ENCODE results near the gene SHROOM3. TPM values are rescaled to one million over a fixed set of nuclear protein-coding genes. Genes with fewer than 3 reads are reported as not detected.

SHROOM3 gene
- total and polyA plus RNA-seq, 2 of the 13 experiments (the other 11 are each of a cell fraction or from before 2014, with no cell fraction given): 0.01 TPM; not detected in 1

DNA sequence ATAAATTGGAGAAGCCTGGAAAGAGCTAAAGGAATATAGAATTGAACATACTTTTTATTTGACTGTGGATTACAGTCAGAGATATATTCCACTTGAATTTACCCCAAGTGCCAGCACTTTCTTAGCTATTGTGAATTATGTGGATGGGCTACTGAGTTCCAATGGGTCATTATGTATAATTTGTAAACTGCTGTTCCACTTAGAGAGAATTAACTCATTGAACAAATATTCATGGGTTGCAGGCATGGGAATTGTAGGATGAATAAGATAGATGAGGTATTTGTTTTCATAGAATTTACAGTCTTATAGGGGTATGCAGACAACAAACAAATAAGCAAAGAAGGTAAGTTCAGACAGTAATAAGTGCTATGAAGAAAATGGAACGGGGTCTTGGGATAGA lies 195.7 kb downstream of the SHROOM3 start:
- H3K9ac ChIP-seq (ENCODE audit: insufficient read depth, low read depth, low read length): no peak overlapping the region
- no peaks in the 10 kb centered on the region for H4K20me1 ChIP-seq (ENCODE audit: insufficient read depth, low read length)
- intact Hi-C loops (cut with micrococcal nuclease; ENCODE audit: unreplicated experiment): no loop called here
- ChIA-PET CTCF (ENCODE audit: low intra/inter-chr PET ratio, low total read pairs) (no interaction called here), POLR2A (no interaction called here)
- no peaks in the 10 kb centered on the region for H3K4me1 ChIP-seq (ENCODE audit: insufficient read depth, low read length)
- no peaks in the 10 kb centered on the region for H3K27me3 ChIP-seq (ENCODE audit: control insufficient read depth in 1 of 2, insufficient read depth in 2 of 2, low read length in 2 of 2)
- H3K9me3 ChIP-seq (ENCODE audit: low read length): no peaks in the 10 kb centered on the region
- H3K4me2 ChIP-seq (ENCODE audit: low read depth, low read length): no peak overlapping the region
- 49% methylated on average over 1 of the region's 1 CpG for WGBS (ENCODE audit: low lambda C conversion rate)
- no peaks in the 10 kb centered on the region for H3K36me3 ChIP-seq (replicated peaks in 1 of 2; ENCODE audit: control insufficient read depth in 1 of 2, insufficient read depth in 2 of 2, low read length in 2 of 2)
- FAIRE-seq: no peak
- no TSS peak for BruUV-seq (replicated peaks)
- TF ChIP-seq KDM6A (CRISPR knock-in tag; IDR thresholded peaks at IDR 0.05; ENCODE audit: low read depth) (no peak), PTBP1 (IDR thresholded peaks at IDR 0.05; ENCODE audit: low read depth, low read length, poor library complexity, severe bottlenecking) (no peak), ARNT2 (CRISPR knock-in tag; IDR thresholded peaks at IDR 0.05; ENCODE audit: low read depth) (no peak), ZNF12 (CRISPR knock-in tag; IDR thresholded peaks at IDR 0.05) (no peak), PHF8 (CRISPR knock-in tag; IDR thresholded peaks at IDR 0.05) (no peak), HNF4A (CRISPR knock-in tag; IDR thresholded peaks at IDR 0.05) (no peak), RFX5 (IDR thresholded peaks at IDR 0.05; ENCODE audit: low read depth, low read length) (no peak), EZH2 (conservative IDR thresholded peaks at IDR 0.05; ENCODE audit: low read depth, low read length) (no peak), ZBTB2 (CRISPR knock-in tag; IDR thresholded peaks at IDR 0.05; ENCODE audit: low read depth) (no peak), ZNF253 (CRISPR knock-in tag; IDR thresholded peaks at IDR 0.05; ENCODE audit: borderline replicate concordance) (no peak), HOXD1 (CRISPR knock-in tag; IDR thresholded peaks at IDR 0.05) (no peak), ZNF180 (CRISPR knock-in tag; IDR thresholded peaks at IDR 0.05; ENCODE audit: borderline replicate concordance, low read depth) (no peak), ZNF512B (CRISPR knock-in tag; IDR thresholded peaks at IDR 0.05; ENCODE audit: borderline replicate concordance) (no peak), NFE2L2 (IDR thresholded peaks at IDR 0.05; ENCODE audit: low read length) (no peak), ATF5 (CRISPR knock-in tag; IDR thresholded peaks at IDR 0.05; ENCODE audit: low read depth) (no peak), MAF1 (CRISPR knock-in tag; IDR thresholded peaks at IDR 0.05; ENCODE audit: borderline replicate concordance) (no peak), BCL6 (CRISPR knock-in tag; IDR thresholded peaks at IDR 0.05) (no peak), MBD4 (IDR thresholded peaks at IDR 0.05; ENCODE audit: borderline replicate concordance, low read length) (no peak)
- TF ChIP-seq, protein P1, sequence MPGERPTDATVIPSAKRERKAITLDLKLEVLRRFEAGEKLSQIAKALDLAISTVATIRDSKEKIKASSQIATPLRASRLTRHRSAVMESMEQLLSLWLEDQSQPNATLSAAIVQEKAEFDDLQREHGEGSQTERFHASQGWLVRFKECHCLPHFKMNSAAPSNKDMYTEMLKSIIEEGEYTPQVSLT (CRISPR knock-in tag; IDR thresholded peaks at IDR 0.05; ENCODE audit: borderline replicate concordance, low read depth): no peak
- TF ChIP-seq, protein P2, sequence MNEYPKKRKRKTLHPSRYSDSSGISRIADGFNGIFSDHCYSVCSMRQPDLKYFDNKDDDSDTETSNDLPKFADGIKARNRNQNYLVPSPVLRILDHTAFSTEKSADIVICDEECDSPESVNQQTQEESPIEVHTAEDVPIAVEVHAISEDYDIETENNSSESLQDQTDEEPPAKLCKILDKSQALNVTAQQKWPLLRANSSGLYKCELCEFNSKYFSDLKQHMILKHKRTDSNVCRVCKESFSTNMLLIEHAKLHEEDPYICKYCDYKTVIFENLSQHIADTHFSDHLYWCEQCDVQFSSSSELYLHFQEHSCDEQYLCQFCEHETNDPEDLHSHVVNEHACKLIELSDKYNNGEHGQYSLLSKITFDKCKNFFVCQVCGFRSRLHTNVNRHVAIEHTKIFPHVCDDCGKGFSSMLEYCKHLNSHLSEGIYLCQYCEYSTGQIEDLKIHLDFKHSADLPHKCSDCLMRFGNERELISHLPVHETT (CRISPR knock-in tag; conservative IDR thresholded peaks at IDR 0.05): no peak
- H2AFZ ChIP-seq (ENCODE audit: low read length): no peak overlapping the region
- H3K79me2 ChIP-seq (ENCODE audit: insufficient read depth, low read length): no peaks in the 10 kb centered on the region
- ATAC-seq: no peak
- DNase-seq (ENCODE audit: low spot score): no peak
- in situ Hi-C loops (cut with HindIII; ENCODE audit: extremely low pct_ligation_motif_present, low pct_unique_long_range_greater_than_20kb): no loop called here
- H3K27ac ChIP-seq (ENCODE audit: extremely low read length, insufficient read depth, low read length): no peak overlapping the region
- no peak overlapping the region for H3K4me3 ChIP-seq (replicated peaks in 1 of 3; ENCODE audit: insufficient read depth in 1 of 3, low read depth in 2 of 3, low read length in 3 of 3)

All from HepG2 (cell line).